ENCODE measurements around the gene SLC50A1.

Gene SLC50A1

GRCh38 chr1:155128755-155129473 lies 6.7 kb upstream of the SLC50A1 start:
- TF ChIP-seq EZH2phosphoT487 (conservative IDR thresholded peaks at IDR 0.05; ENCODE audit: low read length) (no peak), CTCF (IDR thresholded peaks at IDR 0.05; ENCODE audit: insufficient read depth, low read length, poor library complexity, severe bottlenecking) (no peak)
- no peaks in the 10 kb centered on the region for H3K27me3 ChIP-seq (ENCODE audit: low read length)
- H2AFZ ChIP-seq (ENCODE audit: low read depth, low read length, severe bottlenecking): no peak overlapping the region
- H3F3A ChIP-seq (ENCODE audit: insufficient read depth): no peaks in the 10 kb centered on the region
- no peak overlapping the region for H3K9ac ChIP-seq (ENCODE audit: low read length)
- H3K4me3 ChIP-seq (ENCODE audit: insufficient read depth, low read length, poor library complexity, severe bottlenecking): no peak overlapping the region
- no peaks in the 10 kb centered on the region for H3K9me2 ChIP-seq (replicated peaks; ENCODE audit: insufficient read depth, low read length)
- H3K4me2 ChIP-seq (ENCODE audit: low read depth, low read length, poor library complexity, severe bottlenecking): no peak overlapping the region
- no peaks in the 10 kb centered on the region for H3K9me3 ChIP-seq (ENCODE audit: insufficient read depth, low read length)
- no peak overlapping the region for H3K27ac ChIP-seq (ENCODE audit: low read depth, low read length)
- no peaks in the 10 kb centered on the region for H3K79me2 ChIP-seq (ENCODE audit: insufficient read depth, low read length)
- H4K20me1 ChIP-seq (ENCODE audit: low read depth, low read length): no peaks in the 10 kb centered on the region
- no peaks in the 10 kb centered on the region for H3K36me3 ChIP-seq (ENCODE audit: low read length)

- Histone ChIP-seq H3K27me3 (ENCODE audit: low read length) (no peaks in the 10 kb centered on the region), H3K27ac (ENCODE audit: low read depth, low read length) (no peak overlapping the region), H3K4me3 (ENCODE audit: insufficient read depth, low read length, poor library complexity, severe bottlenecking) (no peak overlapping the region), H3K9ac (ENCODE audit: low read length) (no peak overlapping the region), H3K79me2 (ENCODE audit: insufficient read depth, low read length) (no peaks in the 10 kb centered on the region), H3K36me3 (ENCODE audit: low read length) (no peaks in the 10 kb centered on the region), H3K9me3 (ENCODE audit: insufficient read depth, low read length) (no peaks in the 10 kb centered on the region), H3K4me2 (ENCODE audit: low read depth, low read length, poor library complexity, severe bottlenecking) (no peak overlapping the region), H2AFZ (ENCODE audit: low read depth, low read length, severe bottlenecking) (no peak overlapping the region), H3K9me2 (replicated peaks; ENCODE audit: insufficient read depth, low read length) (no peaks in the 10 kb centered on the region), H4K20me1 (ENCODE audit: low read depth, low read length) (no peaks in the 10 kb centered on the region), H3F3A (ENCODE audit: insufficient read depth) (peaks cover 8% of the 10 kb centered on the region; the same call in 1 of the 2 replicates)
- no peak for TF ChIP-seq CTCF (IDR thresholded peaks at IDR 0.05; ENCODE audit: insufficient read depth, low read length, poor library complexity, severe bottlenecking)
- no peak for TF ChIP-seq EZH2phosphoT487 (conservative IDR thresholded peaks at IDR 0.05; ENCODE audit: low read length)
These were observed 5.2 kb upstream of the SLC50A1 start for GRCh38 chr1:155130272-155131006.

GRCh38 chr1:155131285-155131684 lies 4.4 kb upstream of the SLC50A1 start:
- H3K36me3 ChIP-seq (ENCODE audit: low read length): no peaks in the 10 kb centered on the region
- H3K9ac ChIP-seq (ENCODE audit: low read length): no peak overlapping the region
- no peak overlapping the region for H3K4me2 ChIP-seq (ENCODE audit: low read depth, low read length, poor library complexity, severe bottlenecking)
- no peak for TF ChIP-seq CTCF (IDR thresholded peaks at IDR 0.05; ENCODE audit: insufficient read depth, low read length, poor library complexity, severe bottlenecking)
- no peak for TF ChIP-seq EZH2phosphoT487 (conservative IDR thresholded peaks at IDR 0.05; ENCODE audit: low read length)
- H3K9me2 ChIP-seq (replicated peaks; ENCODE audit: insufficient read depth, low read length): no peaks in the 10 kb centered on the region
- H3K27ac ChIP-seq (ENCODE audit: low read depth, low read length): no peak overlapping the region
- no peaks in the 10 kb centered on the region for H3K9me3 ChIP-seq (ENCODE audit: insufficient read depth, low read length)
- H3K4me3 ChIP-seq (ENCODE audit: insufficient read depth, low read length, poor library complexity, severe bottlenecking): no peak overlapping the region
- H3K79me2 ChIP-seq (ENCODE audit: insufficient read depth, low read length): no peaks in the 10 kb centered on the region
- peaks cover 8% of the 10 kb centered on the region; the same call in 1 of the 2 replicates for H3F3A ChIP-seq (ENCODE audit: insufficient read depth)
- no peak overlapping the region for H2AFZ ChIP-seq (ENCODE audit: low read depth, low read length, severe bottlenecking)
- H4K20me1 ChIP-seq (ENCODE audit: low read depth, low read length): no peaks in the 10 kb centered on the region
- no peaks in the 10 kb centered on the region for H3K27me3 ChIP-seq (ENCODE audit: low read length)
